K562 (cell line): ENCODE data around the gene POU2F1. TPM values are rescaled to one million over a fixed set of nuclear protein-coding genes. Genes with fewer than 3 reads are reported as not detected.

ENCODE experiments used
- ATAC-seq: fragments of 200-7000 bp; cut with Tn5 transposase; 3 replicates; pipeline ENCODE4 v1.9.1; 2020; ENCODE audit warnings: moderate library complexity
- BruUV-seq: library from RNA; stranded (reverse); fragments of 400-500 nt; replicated peaks from 2 replicates; lab custom pipeline; 2021; lab: Mats Ljungman, UMichigan
- CTCF ChIA-PET: fragments of 300-600 bp; formaldehyde crosslinking; extraction: SDS; loops from one replicate; lab custom pipeline; 2021; ENCODE audit warnings: low intra/inter-chr PET ratio; lab: Yijun Ruan, JAX
- POLR2A ChIA-PET: fragments of 300-600, 350-650 bp; sonication (Branson Sonifier 250); formaldehyde crosslinking; extraction: SDS; loops from one replicate; lab custom pipeline; 2021; ENCODE audit warnings: antibody characterized with exemption, inconsistent platforms; lab: Yijun Ruan, JAX
- DNase-seq, 4 experiments: peaks; one replicate each; pipeline versions ENCODE4 v3.0.0 to v3.0.0-alpha.2; 2011 to 2018; ENCODE audit warnings: low spot score in 3 of 4, mixed read lengths in 3 of 4; ENCODE audit errors: extremely low read depth in 1 of 4
- FAIRE-seq: peaks from 2 replicates; lab custom pipeline; 2011; peaks lifted over from hg19 to GRCh38; lab: Jason Lieb, UNC
- H2AFZ ChIP-seq: 2 replicates; pipeline ENCODE4 v1.6.0; 2011; ENCODE audit warnings: low read depth, low read length, control low read depth, inconsistent platforms
- H3K27ac ChIP-seq: fragments of 200-600 bp; 3 replicates; pipeline ENCODE4 v1.8.0; 2011; ENCODE audit warnings: low read depth, mild to moderate bottlenecking, control low read depth, inconsistent platforms, low read length, moderate library complexity, mixed read lengths; ENCODE audit errors: extremely low read depth
- H3K27me3 ChIP-seq, 2 experiments: fragments of 300-600 bp in 1 of 2; 2 replicates in 1 of 2; 3 replicates in 1 of 2; pipeline versions ENCODE4 v1.6.0 to v1.8.0; 2011; ENCODE audit warnings: inconsistent platforms in 2 of 2, low read length in 2 of 2, mild to moderate bottlenecking in 1 of 2, mixed read lengths in 1 of 2, moderate library complexity in 1 of 2; ENCODE audit not compliant: control insufficient read depth in 2 of 2, insufficient read depth in 2 of 2
- H3K36me3 ChIP-seq: fragments of 300-600 bp; 3 replicates; pipeline ENCODE4 v1.8.0; 2011; ENCODE audit warnings: mild to moderate bottlenecking, low read length, inconsistent platforms; ENCODE audit not compliant: control insufficient read depth, insufficient read depth
- H3K4me1 ChIP-seq, 2 experiments: fragments of 200-600 bp in 1 of 2; replicated peaks in 1 of 2; 2 replicates in 1 of 2; 3 replicates in 1 of 2; pipeline versions ENCODE4 v1.5.1 to v1.8.0; 2011; ENCODE audit warnings: inconsistent platforms in 2 of 2, low read length in 2 of 2, mild to moderate bottlenecking in 1 of 2, mixed read lengths in 1 of 2, moderate library complexity in 1 of 2; ENCODE audit not compliant: control insufficient read depth in 2 of 2, insufficient read depth in 2 of 2
- H3K4me2 ChIP-seq: 2 replicates; pipeline ENCODE4 v1.6.1; 2011; ENCODE audit warnings: low read length, control low read depth, inconsistent platforms, mixed read lengths; ENCODE audit not compliant: insufficient read depth
- H3K4me3 ChIP-seq: fragments of 200-600 bp; sonication (generic), shearing (Covaris generic); 2 replicates; pipeline ENCODE4 v1.5.1; 2016; ENCODE audit warnings: control low read depth, inconsistent platforms
- H3K79me2 ChIP-seq: fragments of 200-600 bp; 3 replicates; pipeline ENCODE4 v1.8.0; 2011; ENCODE audit warnings: low read length, inconsistent platforms; ENCODE audit not compliant: control insufficient read depth, insufficient read depth
- H3K9ac ChIP-seq, 2 experiments: 2 replicates each; pipeline versions ENCODE4 v1.6.0 to v1.6.1; 2011; ENCODE audit warnings: low read depth in 2 of 2, low read length in 2 of 2, control low read depth in 1 of 2, inconsistent platforms in 1 of 2, mild to moderate bottlenecking in 1 of 2, mixed read lengths in 1 of 2; ENCODE audit not compliant: insufficient read depth in 1 of 2
- H3K9me1 ChIP-seq: one replicate; pipeline ENCODE4 v1.6.0; 2011; ENCODE audit warnings: inconsistent platforms, mild to moderate bottlenecking, low read length, moderate library complexity; ENCODE audit not compliant: control insufficient read depth, insufficient read depth
- H3K9me3 ChIP-seq: replicated peaks from 2 replicates; pipeline ENCODE4 v1.5.1; 2011; ENCODE audit warnings: low read depth, low read length, inconsistent platforms; ENCODE audit not compliant: control insufficient read depth, insufficient read depth
- H4K20me1 ChIP-seq: replicated peaks from 2 replicates; pipeline ENCODE4 v1.6.1; 2011; ENCODE audit warnings: low read length, inconsistent platforms, mixed read lengths; ENCODE audit not compliant: control insufficient read depth, insufficient read depth
- CEBPB ChIP-seq: fragments of 450-650 bp; IDR thresholded peaks from 2 replicates; pipeline ENCODE4 v1.6.1; 2016; ENCODE audit warnings: missing genetic modification characterization, missing compliant biosample characterization
- CHD4 ChIP-seq: fragments of 200-600 bp; sonication (generic); IDR thresholded peaks from 3 replicates; pipeline ENCODE4 v1.6.1; 2012; ENCODE audit warnings: low read depth, mild to moderate bottlenecking, mixed read lengths, low read length, inconsistent platforms; ENCODE audit not compliant: insufficient read depth, insufficient replicate concordance, poor library complexity, severe bottlenecking
- CXXC5 ChIP-seq: fragments of 250-450 bp; sonication (Bioruptor Pico); IDR thresholded peaks from 2 replicates; pipeline ENCODE4 v1.8.0; 2022; ENCODE audit warnings: inconsistent platforms, mild to moderate bottlenecking, moderate library complexity
- EP300 ChIP-seq: IDR thresholded peaks from 2 replicates; pipeline ENCODE4 v1.6.1; 2012; ENCODE audit warnings: low read length, improper control_type of control experiment
- FIP1L1 ChIP-seq: fragments of 200-400 bp; formaldehyde crosslinking; IDR thresholded peaks from 2 replicates; pipeline ENCODE4 v1.6.1; 2018; ENCODE audit warnings: mild to moderate bottlenecking, low read depth, low read length; ENCODE audit not compliant: poor library complexity, severe bottlenecking
- HDAC6 ChIP-seq: IDR thresholded peaks from 2 replicates; pipeline ENCODE4 v1.6.1; 2012; ENCODE audit warnings: low read depth, mild to moderate bottlenecking, control low read depth, inconsistent platforms, low read length, moderate library complexity
- HEY1 ChIP-seq: fragments of 250-450 bp; sonication (Bioruptor Pico); IDR thresholded peaks from 2 replicates; pipeline ENCODE4 v1.5.0; 2020; ENCODE audit warnings: mild to moderate bottlenecking, moderate library complexity, borderline replicate concordance
- OTX1 ChIP-seq: fragments of 450-650 bp; formaldehyde crosslinking; IDR thresholded peaks from 2 replicates; pipeline ENCODE4 v1.4.0; 2022; ENCODE audit warnings: mild to moderate bottlenecking
- RCOR1 ChIP-seq, 2 experiments: IDR thresholded peaks; 2 replicates each; pipeline ENCODE4 v1.6.1; 2012; ENCODE audit warnings: low read depth in 2 of 2, low read length in 2 of 2, borderline replicate concordance in 1 of 2, improper control_type of control experiment in 1 of 2
- RUNX1 ChIP-seq: sonication (generic); IDR thresholded peaks from 2 replicates; pipeline ENCODE4 v1.6.1; 2016; ENCODE audit warnings: antibody characterized with exemption, low read depth
- SMAD4 ChIP-seq: fragments of 250-450 bp; sonication (Bioruptor Pico); conservative IDR thresholded peaks from 2 replicates; pipeline ENCODE4 v1.8.0; 2021; ENCODE audit warnings: inconsistent platforms, mild to moderate bottlenecking, moderate library complexity
- SRF ChIP-seq, 2 experiments: fragments of 250-450, 450-650 bp in 1 of 2; sonication (Bioruptor Pico) in 1 of 2; sonication (generic) in 1 of 2; formaldehyde crosslinking; IDR thresholded peaks; 2 replicates each; pipeline versions ENCODE4 v1.5.0 to v1.5.1; 2020 to 2022; ENCODE audit warnings: mild to moderate bottlenecking in 1 of 2, missing genetic modification reagents in 1 of 2
- ZNF384 ChIP-seq: IDR thresholded peaks from 2 replicates; pipeline ENCODE4 v1.6.1; 2012; ENCODE audit warnings: low read depth, low read length, improper control_type of control experiment
- ZNF551 ChIP-seq: fragments of 250-450 bp; sonication (Bioruptor Pico); IDR thresholded peaks from 2 replicates; pipeline ENCODE4 v1.5.0; 2021; ENCODE audit warnings: mild to moderate bottlenecking, moderate library complexity
- ZNF780A ChIP-seq: fragments of 250-450 bp; sonication (Bioruptor Pico); IDR thresholded peaks from 2 replicates; pipeline ENCODE4 v1.5.0; 2021; ENCODE audit warnings: mild to moderate bottlenecking
- in situ Hi-C: fragments of 300-500 bp; cut with MboI; formaldehyde crosslinking; loops from 4 replicates; pipeline ENCODE4 v1.15.0; 2018; ENCODE audit warnings: inconsistent platforms, mixed read lengths
- intact Hi-C: fragments of 100-400 bp; cut with micrococcal nuclease; formaldehyde crosslinking; loops from 2 replicates; pipeline ENCODE4 v1.14.2; 2022
- polyA plus RNA-seq, 8 experiments: library from polyadenylated mRNA; depleted of rRNA in 4 of 8; stranded (reverse) in 5 of 8; unstranded in 3 of 8; fragments of >200 nt; fragmentation: Nextera tagmentation in 2 of 8; fragmentation: Illumina TruSeq in 1 of 8; extraction: Ambion mirVana in 2 of 8; extraction: Trizol in 1 of 8; gene quantifications; 2 replicates each; pipeline versions ENCODE4 v1.2.1 to v1.2.3, GENCODE V29; 2011 to 2014; ENCODE audit warnings: inconsistent platforms in 1 of 8, missing spikeins in 1 of 8
- total RNA-seq, 7 experiments: library from RNA; depleted of rRNA in 6 of 7; stranded (reverse); fragments of >200 nt in 6 of 7; fragmentation: Illumina TruSeq in 2 of 7; extraction: Trizol in 2 of 7; gene quantifications; 2 replicates each; pipeline versions ENCODE4 v1.2.1 to v1.2.3, GENCODE V29; 2011 to 2021; ENCODE audit warnings: low replicate concordance in 1 of 7
- TF ChIP-seq, protein P1 (sequence below): sonication (generic); formaldehyde crosslinking; IDR thresholded peaks from 2 replicates; pipeline ENCODE4 v1.8.0; 2022; ENCODE audit warnings: missing genetic modification reagents, mild to moderate bottlenecking, borderline replicate concordance
- TF ChIP-seq, protein P2 (sequence below): fragments of 150-350 bp; IDR thresholded peaks from 2 replicates; pipeline ENCODE4 v1.6.1; 2014; ENCODE audit warnings: low read depth, mild to moderate bottlenecking, low read length, borderline replicate concordance
- TF ChIP-seq, protein P3 (sequence below): fragments of 450-650 bp; IDR thresholded peaks from 2 replicates; pipeline ENCODE4 v1.6.1; 2016; ENCODE audit warnings: missing biosample characterization, missing genetic modification characterization

Gene POU2F1
- total and polyA plus RNA-seq, 9 of the 15 experiments (the other 6 are each of a cell fraction or from before 2014, with no cell fraction given), result 2.6 to 22.3 (median 8.8) TPM

DNA sequence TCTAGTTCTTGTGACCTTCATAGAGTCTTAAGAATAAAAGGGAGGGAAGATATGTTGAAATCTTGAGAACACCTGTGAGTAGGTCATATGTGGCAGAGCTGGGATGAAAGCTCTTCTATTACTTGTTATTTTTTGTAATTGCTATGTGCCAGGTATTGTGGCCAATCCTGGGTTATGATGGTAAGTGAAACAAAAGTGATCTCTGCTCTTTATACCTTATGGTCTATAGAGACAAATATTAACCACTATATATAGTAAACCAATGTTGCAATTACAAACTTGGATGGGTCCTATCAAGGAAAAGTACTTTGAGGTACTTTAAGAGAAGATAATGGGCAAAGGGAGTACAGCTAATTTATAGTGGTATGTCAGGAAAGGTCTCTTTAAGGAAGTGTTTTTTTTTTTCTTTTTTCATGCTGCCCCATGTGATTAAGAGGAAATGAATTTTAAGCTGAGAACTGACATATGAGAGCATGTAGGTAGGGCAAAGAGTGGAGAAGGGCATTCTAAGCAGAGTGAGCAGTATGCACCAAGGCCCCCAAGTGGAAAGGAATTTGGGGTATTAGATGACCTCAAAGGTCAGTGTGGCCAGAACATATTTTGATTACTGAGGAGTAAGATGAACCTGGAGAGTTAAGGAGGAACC is 43.3 kb downstream of the POU2F1 start:
- intact Hi-C loops (no loop called here), in situ Hi-C loops (no loop called here)
- Histone ChIP-seq H3K9me3 (no peaks in the 10 kb centered on the region), H2AFZ (no peak overlapping the region), H3K4me2 (no peak overlapping the region), H4K20me1 (peaks cover 4% of the 10 kb centered on the region; the same call in 1 of the 2 replicates), H3K79me2 (peaks cover 67% of the 10 kb centered on the region), H3K4me3 (no peak overlapping the region), H3K4me1 (peaks cover 0 to 4% of the 10 kb centered on the region in 2 experiments; a peak in 2 of 5 replicates), H3K27ac (no peak overlapping the region), H3K36me3 (no peaks in the 10 kb centered on the region), H3K9ac (no peak overlapping the region), H3K9me1 (no peaks in the 10 kb centered on the region), H3K27me3 (no peaks in the 10 kb centered on the region)
- BruUV-seq, result no TSS peak
- DNase-seq, result no peak
- TF ChIP-seq CXXC5 (CRISPR knock-in tag), result no peak
- no peak for TF ChIP-seq SMAD4 (CRISPR knock-in tag)
- TF ChIP-seq ZNF780A, result no peak
- peak; percentile 45; the same call in 1 of the 2 replicates for TF ChIP-seq ZNF384
- no peak for TF ChIP-seq HDAC6
- TF ChIP-seq ZNF551 (CRISPR knock-in tag), result no peak
- TF ChIP-seq, protein P1, sequence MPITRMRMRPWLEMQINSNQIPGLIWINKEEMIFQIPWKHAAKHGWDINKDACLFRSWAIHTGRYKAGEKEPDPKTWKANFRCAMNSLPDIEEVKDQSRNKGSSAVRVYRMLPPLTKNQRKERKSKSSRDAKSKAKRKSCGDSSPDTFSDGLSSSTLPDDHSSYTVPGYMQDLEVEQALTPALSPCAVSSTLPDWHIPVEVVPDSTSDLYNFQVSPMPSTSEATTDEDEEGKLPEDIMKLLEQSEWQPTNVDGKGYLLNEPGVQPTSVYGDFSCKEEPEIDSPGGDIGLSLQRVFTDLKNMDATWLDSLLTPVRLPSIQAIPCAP (CRISPR knock-in tag), result no peak
- TF ChIP-seq, protein P2, sequence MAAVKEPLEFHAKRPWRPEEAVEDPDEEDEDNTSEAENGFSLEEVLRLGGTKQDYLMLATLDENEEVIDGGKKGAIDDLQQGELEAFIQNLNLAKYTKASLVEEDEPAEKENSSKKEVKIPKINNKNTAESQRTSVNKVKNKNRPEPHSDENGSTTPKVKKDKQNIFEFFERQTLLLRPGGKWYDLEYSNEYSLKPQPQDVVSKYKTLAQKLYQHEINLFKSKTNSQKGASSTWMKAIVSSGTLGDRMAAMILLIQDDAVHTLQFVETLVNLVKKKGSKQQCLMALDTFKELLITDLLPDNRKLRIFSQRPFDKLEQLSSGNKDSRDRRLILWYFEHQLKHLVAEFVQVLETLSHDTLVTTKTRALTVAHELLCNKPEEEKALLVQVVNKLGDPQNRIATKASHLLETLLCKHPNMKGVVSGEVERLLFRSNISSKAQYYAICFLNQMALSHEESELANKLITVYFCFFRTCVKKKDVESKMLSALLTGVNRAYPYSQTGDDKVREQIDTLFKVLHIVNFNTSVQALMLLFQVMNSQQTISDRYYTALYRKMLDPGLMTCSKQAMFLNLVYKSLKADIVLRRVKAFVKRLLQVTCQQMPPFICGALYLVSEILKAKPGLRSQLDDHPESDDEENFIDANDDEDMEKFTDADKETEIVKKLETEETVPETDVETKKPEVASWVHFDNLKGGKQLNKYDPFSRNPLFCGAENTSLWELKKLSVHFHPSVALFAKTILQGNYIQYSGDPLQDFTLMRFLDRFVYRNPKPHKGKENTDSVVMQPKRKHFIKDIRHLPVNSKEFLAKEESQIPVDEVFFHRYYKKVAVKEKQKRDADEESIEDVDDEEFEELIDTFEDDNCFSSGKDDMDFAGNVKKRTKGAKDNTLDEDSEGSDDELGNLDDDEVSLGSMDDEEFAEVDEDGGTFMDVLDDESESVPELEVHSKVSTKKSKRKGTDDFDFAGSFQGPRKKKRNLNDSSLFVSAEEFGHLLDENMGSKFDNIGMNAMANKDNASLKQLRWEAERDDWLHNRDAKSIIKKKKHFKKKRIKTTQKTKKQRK, result no peak
- TF ChIP-seq, protein P3, sequence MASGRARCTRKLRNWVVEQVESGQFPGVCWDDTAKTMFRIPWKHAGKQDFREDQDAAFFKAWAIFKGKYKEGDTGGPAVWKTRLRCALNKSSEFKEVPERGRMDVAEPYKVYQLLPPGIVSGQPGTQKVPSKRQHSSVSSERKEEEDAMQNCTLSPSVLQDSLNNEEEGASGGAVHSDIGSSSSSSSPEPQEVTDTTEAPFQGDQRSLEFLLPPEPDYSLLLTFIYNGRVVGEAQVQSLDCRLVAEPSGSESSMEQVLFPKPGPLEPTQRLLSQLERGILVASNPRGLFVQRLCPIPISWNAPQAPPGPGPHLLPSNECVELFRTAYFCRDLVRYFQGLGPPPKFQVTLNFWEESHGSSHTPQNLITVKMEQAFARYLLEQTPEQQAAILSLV (tag), result no peak
- no peak for TF ChIP-seq RUNX1
- TF ChIP-seq SRF (CRISPR knock-in tag; IDR thresholded peaks at IDR 0.05), result no peak
- no peak for TF ChIP-seq CHD4
- TF ChIP-seq FIP1L1, result no peak
- TF ChIP-seq HEY1 (CRISPR knock-in tag), result no peak
- no peak for TF ChIP-seq RCOR1 (IDR thresholded peaks at IDR 0.05; ENCODE audit: borderline replicate concordance in 1 of 2, low read depth in 2 of 2, low read length in 2 of 2)
- no peak for TF ChIP-seq EP300
- peak; percentile 21; the same call in 1 of the 2 replicates for TF ChIP-seq CEBPB (tag)
- TF ChIP-seq OTX1, result no peak
- no peak for ATAC-seq
- FAIRE-seq, result no peak
- ChIA-PET POLR2A (interaction anchor here (0.7 to 2.2 kb wide), 3 partner anchors 10 to 42 kb away, joined by 4 to 7 read pairs (median 5); no protein-coding TSS in a partner anchor), CTCF (no interaction called here)
